Loucy (cell line): ENCODE data around the gene ZSWIM6.
A peak's percentile ranks its signal among the peaks of the same experiment; 100 is the strongest.

Experiments
- H2AFZ ChIP-seq: fragments of 200-600 bp; sonication (generic); 2 replicates; pipeline ENCODE4 v1.6.0; 2016; ENCODE audit warnings: antibody characterized with exemption, mild to moderate bottlenecking, low read length, moderate library complexity
- H3F3A ChIP-seq: fragments of 200-600 bp; 2 replicates; pipeline ENCODE4 v1.6.0; 2016; ENCODE audit warnings: antibody characterized with exemption, low read depth, mild to moderate bottlenecking
- H3K27me3 ChIP-seq: fragments of 200-600 bp; sonication (generic); 2 replicates; pipeline ENCODE4 v1.6.1; 2014; ENCODE audit warnings: low read length, mild to moderate bottlenecking; ENCODE audit not compliant: insufficient read depth, poor library complexity, severe bottlenecking
- H3K36me3 ChIP-seq: fragments of 200-600 bp; sonication (generic); 2 replicates; pipeline ENCODE4 v1.6.1; 2016; ENCODE audit warnings: low read length; ENCODE audit not compliant: insufficient read depth
- H3K4me1 ChIP-seq: fragments of 200-600 bp; sonication (generic); 2 replicates; pipeline ENCODE4 v1.5.1; 2014; ENCODE audit warnings: low read length, mild to moderate bottlenecking; ENCODE audit not compliant: insufficient read depth, poor library complexity, severe bottlenecking
- H3K4me2 ChIP-seq: fragments of 200-600 bp; sonication (generic); 2 replicates; pipeline ENCODE4 v1.6.0; 2014; ENCODE audit warnings: antibody characterized with exemption, low read length, low read depth, mild to moderate bottlenecking; ENCODE audit not compliant: poor library complexity, severe bottlenecking
- H3K4me3 ChIP-seq: fragments of 200-600 bp; sonication (generic); 2 replicates; pipeline ENCODE4 v1.5.1; 2014; ENCODE audit warnings: low read length, mild to moderate bottlenecking, mixed read lengths; ENCODE audit not compliant: poor library complexity, severe bottlenecking
- H3K79me2 ChIP-seq: fragments of 200-600 bp; sonication (generic); 2 replicates; pipeline ENCODE4 v1.6.1; 2014; ENCODE audit warnings: low read length; ENCODE audit not compliant: insufficient read depth
- H3K9ac ChIP-seq: fragments of 200-600 bp; sonication (generic); 2 replicates; pipeline ENCODE4 v1.6.0; 2014; ENCODE audit warnings: mild to moderate bottlenecking, low read depth, low read length, moderate library complexity; ENCODE audit not compliant: poor library complexity, severe bottlenecking
- H3K9me2 ChIP-seq: fragments of 200-600 bp; sonication (generic); replicated peaks from 2 replicates; pipeline ENCODE4 v1.6.1; 2016; ENCODE audit warnings: low read depth, low read length, mixed read lengths
- H3K9me3 ChIP-seq: fragments of 200-600 bp; sonication (generic); 2 replicates; pipeline ENCODE4 v1.6.1; 2014; ENCODE audit warnings: mild to moderate bottlenecking, antibody characterized with exemption, low read length, low read depth; ENCODE audit not compliant: insufficient read depth
- H4K20me1 ChIP-seq: fragments of 200-600 bp; sonication (generic); 2 replicates; pipeline ENCODE4 v1.6.0; 2014; ENCODE audit warnings: antibody characterized with exemption, low read length, mild to moderate bottlenecking; ENCODE audit not compliant: insufficient read depth, poor library complexity, severe bottlenecking
- EZH2phosphoT487 ChIP-seq: fragments of 200-600 bp; IDR thresholded peaks from 2 replicates; pipeline ENCODE4 v1.6.1; 2018; ENCODE audit warnings: antibody characterized with exemption, mild to moderate bottlenecking, moderate library complexity, borderline replicate concordance
- TF ChIP-seq, protein P1 (sequence below): fragments of 200-600 bp; sonication (generic); conservative IDR thresholded peaks from 2 replicates; pipeline ENCODE4 v1.5.1; 2014; ENCODE audit warnings: mild to moderate bottlenecking, antibody characterized with exemption, low read length

Gene ZSWIM6

GRCh38 chr5:61333321-61333953 is 1.4 kb downstream of the ZSWIM6 start:
- peak overlapping the region; percentile 62 for H3K9ac ChIP-seq
- H2AFZ ChIP-seq, result peak overlapping the region; percentile 1; the same call in 1 of the 2 replicates
- H3K4me1 ChIP-seq, result peaks cover 36% of the 10 kb centered on the region

GRCh38 chr5:61333954-61334867 is 2.2 kb downstream of the ZSWIM6 start:
- Histone ChIP-seq H3F3A (no peaks in the 10 kb centered on the region), H3K27me3 (no peaks in the 10 kb centered on the region), H3K4me3 (peak overlapping the region; percentile 85), H3K4me2 (peak overlapping the region; percentile 89), H2AFZ (peak overlapping the region; percentile 1; the same call in 1 of the 2 replicates), H3K9ac (peak overlapping the region; percentile 62), H4K20me1 (peaks cover 55% of the 10 kb centered on the region), H3K4me1 (peaks cover 33% of the 10 kb centered on the region), H3K9me2 (no peaks in the 10 kb centered on the region), H3K79me2 (peaks cover 61% of the 10 kb centered on the region), H3K36me3 (no peaks in the 10 kb centered on the region), H3K9me3 (no peaks in the 10 kb centered on the region)
- TF ChIP-seq EZH2phosphoT487, result no peak
- TF ChIP-seq, protein P1, sequence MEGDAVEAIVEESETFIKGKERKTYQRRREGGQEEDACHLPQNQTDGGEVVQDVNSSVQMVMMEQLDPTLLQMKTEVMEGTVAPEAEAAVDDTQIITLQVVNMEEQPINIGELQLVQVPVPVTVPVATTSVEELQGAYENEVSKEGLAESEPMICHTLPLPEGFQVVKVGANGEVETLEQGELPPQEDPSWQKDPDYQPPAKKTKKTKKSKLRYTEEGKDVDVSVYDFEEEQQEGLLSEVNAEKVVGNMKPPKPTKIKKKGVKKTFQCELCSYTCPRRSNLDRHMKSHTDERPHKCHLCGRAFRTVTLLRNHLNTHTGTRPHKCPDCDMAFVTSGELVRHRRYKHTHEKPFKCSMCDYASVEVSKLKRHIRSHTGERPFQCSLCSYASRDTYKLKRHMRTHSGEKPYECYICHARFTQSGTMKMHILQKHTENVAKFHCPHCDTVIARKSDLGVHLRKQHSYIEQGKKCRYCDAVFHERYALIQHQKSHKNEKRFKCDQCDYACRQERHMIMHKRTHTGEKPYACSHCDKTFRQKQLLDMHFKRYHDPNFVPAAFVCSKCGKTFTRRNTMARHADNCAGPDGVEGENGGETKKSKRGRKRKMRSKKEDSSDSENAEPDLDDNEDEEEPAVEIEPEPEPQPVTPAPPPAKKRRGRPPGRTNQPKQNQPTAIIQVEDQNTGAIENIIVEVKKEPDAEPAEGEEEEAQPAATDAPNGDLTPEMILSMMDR, result no peak

More at GRCh38 chr5:61333321-61333953, 1.4 kb downstream of the ZSWIM6 start:
- TF ChIP-seq EZH2phosphoT487, result no peak
- TF ChIP-seq, protein P1, result no peak
- Histone ChIP-seq H3K4me2 (peak overlapping the region; percentile 89), H3K9me3 (no peaks in the 10 kb centered on the region), H3K4me3 (peak overlapping the region; percentile 85), H3K36me3 (no peaks in the 10 kb centered on the region), H3K27me3 (no peaks in the 10 kb centered on the region), H3K9me2 (no peaks in the 10 kb centered on the region), H4K20me1 (peaks cover 55% of the 10 kb centered on the region), H3F3A (no peaks in the 10 kb centered on the region), H3K79me2 (peaks cover 53% of the 10 kb centered on the region)

DNA sequence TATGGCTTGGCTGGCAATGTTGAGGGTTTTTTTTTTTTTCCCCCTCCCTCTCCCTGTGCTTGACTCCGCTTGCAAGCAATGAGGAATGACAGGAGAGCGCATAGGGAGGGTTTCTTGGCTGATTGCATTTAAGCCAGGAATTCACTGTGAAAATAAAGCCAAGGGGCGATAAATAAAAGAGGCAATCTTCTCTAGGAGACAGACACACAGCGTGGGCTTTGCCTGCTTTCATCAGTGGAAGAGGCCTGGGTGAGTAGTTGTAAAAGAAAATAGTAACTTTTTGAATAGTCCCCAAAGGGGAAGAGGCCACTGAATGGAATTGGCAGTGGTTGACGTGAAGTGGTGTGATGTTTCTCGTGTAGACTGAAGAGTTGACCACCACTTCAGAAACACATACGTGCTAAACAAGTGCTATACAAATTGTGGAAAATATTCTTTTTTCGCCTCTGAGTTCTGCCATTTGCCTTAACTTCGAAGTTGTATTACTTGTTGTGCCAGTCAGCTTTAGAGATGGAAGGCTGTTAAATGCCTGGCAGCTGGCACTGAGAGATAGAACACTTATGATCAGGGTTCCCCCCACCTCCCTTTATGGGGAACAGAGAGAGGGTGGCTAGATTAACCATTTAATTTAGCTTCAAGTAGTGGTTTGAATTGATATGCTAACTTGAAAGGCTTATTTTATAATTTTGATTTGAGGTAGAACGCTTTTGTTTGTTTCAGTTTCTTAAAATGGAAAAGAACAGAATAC is 3.0 kb downstream of the ZSWIM6 start:
- Histone ChIP-seq H3K9ac (peak overlapping the region; percentile 62), H4K20me1 (peaks cover 56% of the 10 kb centered on the region), H3K9me3 (no peaks in the 10 kb centered on the region), H3K9me2 (no peaks in the 10 kb centered on the region), H3K36me3 (no peaks in the 10 kb centered on the region), H3K4me1 (peaks cover 25% of the 10 kb centered on the region), H3K27me3 (no peaks in the 10 kb centered on the region), H2AFZ (no peak overlapping the region), H3K4me2 (peak overlapping the region; percentile 89), H3K79me2 (peaks cover 69% of the 10 kb centered on the region), H3F3A (no peaks in the 10 kb centered on the region), H3K4me3 (peak overlapping the region; percentile 85)
- TF ChIP-seq, protein P1, result no peak
- TF ChIP-seq EZH2phosphoT487, result no peak
